MM.1S (cell line): ENCODE measurements around the gene PLCB1.

Source experiments
- DNase-seq: peaks from one replicate; pipeline ENCODE4 v3.0.0-alpha.2; 2015
- H2AFZ ChIP-seq: fragments of 300-600 bp; sonication (generic); 2 replicates; pipeline ENCODE4 v1.6.0; 2016; ENCODE audit warnings: antibody characterized with exemption, low read length
- H3F3A ChIP-seq: fragments of 300-600 bp; sonication (generic); 2 replicates; pipeline ENCODE4 v1.6.1; 2016; ENCODE audit warnings: mild to moderate bottlenecking, antibody characterized with exemption, low read length, moderate library complexity, mixed read lengths; ENCODE audit not compliant: insufficient read depth
- H3K27ac ChIP-seq: fragments of 300-600 bp; sonication (generic); 2 replicates; pipeline ENCODE4 v1.5.1; 2016; ENCODE audit warnings: mild to moderate bottlenecking, low read length
- H3K27me3 ChIP-seq: fragments of 300-600 bp; sonication (generic); replicated peaks from 2 replicates; pipeline ENCODE4 v1.6.0; 2016; ENCODE audit warnings: low read length; ENCODE audit not compliant: insufficient read depth
- H3K36me3 ChIP-seq: fragments of 300-600 bp; sonication (generic); replicated peaks from 2 replicates; pipeline ENCODE4 v1.6.1; 2016; ENCODE audit warnings: mild to moderate bottlenecking, low read length, mixed read lengths; ENCODE audit not compliant: insufficient read depth
- H3K4me1 ChIP-seq: fragments of 300-600 bp; sonication (generic); 2 replicates; pipeline ENCODE4 v1.6.1; 2016; ENCODE audit warnings: low read length, mixed read lengths
- H3K4me2 ChIP-seq: fragments of 300-600 bp; sonication (generic); 2 replicates; pipeline ENCODE4 v1.6.0; 2016; ENCODE audit warnings: low read depth, low read length
- H3K4me3 ChIP-seq: fragments of 300-600 bp; sonication (generic); 2 replicates; pipeline ENCODE4 v1.5.1; 2016; ENCODE audit warnings: low read length, mixed read lengths
- H3K79me2 ChIP-seq: fragments of 300-600 bp; sonication (generic); 2 replicates; pipeline ENCODE4 v1.6.1; 2016; ENCODE audit warnings: mixed run types, low read length, mixed read lengths
- H3K9ac ChIP-seq: fragments of 300-600 bp; sonication (generic); 2 replicates; pipeline ENCODE4 v1.6.1; 2016; ENCODE audit warnings: low read length, mixed read lengths
- H3K9me2 ChIP-seq: fragments of 300-600 bp; sonication (generic); replicated peaks from 2 replicates; pipeline ENCODE4 v1.6.1; 2016; ENCODE audit warnings: mild to moderate bottlenecking, low read length, mixed read lengths; ENCODE audit not compliant: insufficient read depth
- H3K9me3 ChIP-seq: fragments of 300-600 bp; sonication (generic); replicated peaks from 2 replicates; pipeline ENCODE4 v1.6.1; 2016; ENCODE audit warnings: mild to moderate bottlenecking, low read length, mixed read lengths; ENCODE audit not compliant: insufficient read depth
- H4K20me1 ChIP-seq: fragments of 300-600 bp; sonication (generic); 2 replicates; pipeline ENCODE4 v1.6.1; 2016; ENCODE audit warnings: mild to moderate bottlenecking, low read length, moderate library complexity, mixed read lengths; ENCODE audit not compliant: insufficient read depth
- EZH2 ChIP-seq: fragments of 300-600 bp; sonication (generic); optimal IDR thresholded peaks from 2 replicates; pipeline ENCODE3; 2017; ENCODE audit warnings: low read depth, mild to moderate bottlenecking, antibody characterized with exemption, low read length, mixed read lengths
- EZH2phosphoT487 ChIP-seq: fragments of 300-600 bp; sonication (generic); IDR thresholded peaks from 2 replicates; pipeline ENCODE4 v1.6.1; 2018; ENCODE audit warnings: antibody characterized with exemption, low read length
- TF ChIP-seq, protein P1 (sequence below): fragments of 300-600 bp; sonication (generic); IDR thresholded peaks from 2 replicates; pipeline ENCODE4 v1.5.1; 2016; ENCODE audit warnings: antibody characterized with exemption, low read length, mixed read lengths

PLCB1 gene

DNA sequence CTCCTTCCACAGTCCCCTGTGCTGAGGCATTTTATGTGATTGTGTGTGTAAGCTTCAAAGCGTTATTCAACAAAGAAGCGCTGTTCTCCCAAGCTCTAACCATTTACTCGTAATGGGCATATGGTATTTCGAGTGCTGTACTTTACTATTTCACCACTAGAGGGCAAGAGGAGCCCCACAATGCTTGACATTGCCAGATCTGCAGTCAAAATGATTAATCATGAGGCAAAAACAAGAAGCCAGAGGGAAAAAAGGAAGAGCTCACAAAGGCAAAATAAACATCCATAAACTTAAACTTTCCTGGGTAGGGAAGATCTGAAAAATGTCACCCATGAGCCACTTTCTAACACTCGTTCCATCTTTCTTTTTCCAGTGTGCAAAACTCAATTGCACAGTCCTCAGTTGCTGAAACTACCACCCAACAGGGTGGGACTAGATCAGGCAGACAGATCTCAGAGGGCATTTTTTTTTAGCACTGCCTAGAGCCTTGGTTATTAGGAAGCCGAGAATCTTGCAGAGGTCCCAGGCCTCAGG is 721.8 kb downstream of the PLCB1 start:
- Histone ChIP-seq H2AFZ (no peak overlapping the region), H4K20me1 (no peaks in the 10 kb centered on the region), H3K4me3 (no peak overlapping the region), H3K4me1 (no peaks in the 10 kb centered on the region), H3K27ac (no peak overlapping the region), H3K9me2 (no peaks in the 10 kb centered on the region), H3K9me3 (no peaks in the 10 kb centered on the region), H3K9ac (no peak overlapping the region), H3K79me2 (no peaks in the 10 kb centered on the region), H3K36me3 (no peaks in the 10 kb centered on the region), H3F3A (no peaks in the 10 kb centered on the region), H3K27me3 (no peaks in the 10 kb centered on the region), H3K4me2 (no peak overlapping the region)
- DNase-seq: peak; percentile 60
- TF ChIP-seq, protein P1, sequence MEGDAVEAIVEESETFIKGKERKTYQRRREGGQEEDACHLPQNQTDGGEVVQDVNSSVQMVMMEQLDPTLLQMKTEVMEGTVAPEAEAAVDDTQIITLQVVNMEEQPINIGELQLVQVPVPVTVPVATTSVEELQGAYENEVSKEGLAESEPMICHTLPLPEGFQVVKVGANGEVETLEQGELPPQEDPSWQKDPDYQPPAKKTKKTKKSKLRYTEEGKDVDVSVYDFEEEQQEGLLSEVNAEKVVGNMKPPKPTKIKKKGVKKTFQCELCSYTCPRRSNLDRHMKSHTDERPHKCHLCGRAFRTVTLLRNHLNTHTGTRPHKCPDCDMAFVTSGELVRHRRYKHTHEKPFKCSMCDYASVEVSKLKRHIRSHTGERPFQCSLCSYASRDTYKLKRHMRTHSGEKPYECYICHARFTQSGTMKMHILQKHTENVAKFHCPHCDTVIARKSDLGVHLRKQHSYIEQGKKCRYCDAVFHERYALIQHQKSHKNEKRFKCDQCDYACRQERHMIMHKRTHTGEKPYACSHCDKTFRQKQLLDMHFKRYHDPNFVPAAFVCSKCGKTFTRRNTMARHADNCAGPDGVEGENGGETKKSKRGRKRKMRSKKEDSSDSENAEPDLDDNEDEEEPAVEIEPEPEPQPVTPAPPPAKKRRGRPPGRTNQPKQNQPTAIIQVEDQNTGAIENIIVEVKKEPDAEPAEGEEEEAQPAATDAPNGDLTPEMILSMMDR: peak; percentile 81
- TF ChIP-seq EZH2: no peak

DNA sequence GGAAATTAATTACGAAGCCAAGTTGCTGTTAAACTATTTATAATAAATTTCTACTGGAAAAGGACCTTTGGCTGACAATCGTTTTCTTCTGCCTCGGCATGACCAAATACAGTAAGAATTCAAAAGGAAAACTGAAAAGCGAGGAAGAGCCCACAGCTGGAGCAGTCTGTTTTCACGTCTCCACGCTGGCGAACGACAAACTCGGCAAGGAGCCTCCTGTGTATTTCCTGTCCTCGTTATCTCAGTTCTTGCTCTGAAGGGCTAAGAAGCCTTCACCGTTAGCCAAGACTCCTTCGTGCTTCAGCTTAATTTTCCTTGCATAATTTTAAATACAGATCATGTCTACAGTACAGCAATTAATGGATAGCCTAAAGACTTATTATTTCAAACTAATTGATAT is 722.5 kb downstream of the PLCB1 start:
- Histone ChIP-seq H3K4me1 (no peaks in the 10 kb centered on the region), H3F3A (no peaks in the 10 kb centered on the region), H3K27ac (no peak overlapping the region), H3K9me3 (no peaks in the 10 kb centered on the region), H3K36me3 (no peaks in the 10 kb centered on the region), H3K4me3 (no peak overlapping the region), H3K79me2 (no peaks in the 10 kb centered on the region), H2AFZ (no peak overlapping the region), H4K20me1 (no peaks in the 10 kb centered on the region), H3K27me3 (no peaks in the 10 kb centered on the region), H3K4me2 (no peak overlapping the region), H3K9ac (no peak overlapping the region), H3K9me2 (no peaks in the 10 kb centered on the region)
- TF ChIP-seq, protein P1: no peak
- no peak for TF ChIP-seq EZH2
- no peak for DNase-seq

DNA sequence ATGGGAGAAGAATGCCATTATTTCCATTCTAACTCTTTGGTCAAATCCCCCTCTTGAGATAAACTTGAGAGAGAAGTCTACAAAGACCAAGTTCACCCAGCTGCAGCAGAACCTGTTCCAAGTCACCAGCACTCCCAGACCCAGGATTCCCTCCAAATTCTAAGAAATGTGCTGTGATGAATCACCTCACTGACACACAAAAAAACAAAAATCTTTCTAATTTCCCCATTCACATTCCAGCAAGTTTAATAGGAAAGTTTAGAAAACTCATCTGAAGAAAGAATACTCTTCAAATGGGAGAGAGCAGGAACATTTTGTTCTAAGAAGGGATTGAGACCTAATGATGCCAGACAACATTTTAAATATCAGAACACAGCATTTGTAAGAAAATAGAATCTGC is 723.2 kb downstream of the PLCB1 start:
- no peak overlapping the region for H3K4me2 ChIP-seq

More for the DNA sequence above, 723.2 kb downstream of the PLCB1 start:
- Histone ChIP-seq H3F3A (no peaks in the 10 kb centered on the region), H2AFZ (no peak overlapping the region), H3K27me3 (no peaks in the 10 kb centered on the region), H3K27ac (no peak overlapping the region), H3K4me1 (no peaks in the 10 kb centered on the region), H4K20me1 (no peaks in the 10 kb centered on the region), H3K9me3 (no peaks in the 10 kb centered on the region), H3K4me3 (no peak overlapping the region), H3K9me2 (no peaks in the 10 kb centered on the region), H3K36me3 (no peaks in the 10 kb centered on the region), H3K79me2 (no peaks in the 10 kb centered on the region), H3K9ac (no peak overlapping the region)
- DNase-seq: no peak
- TF ChIP-seq, protein P1: no peak
- TF ChIP-seq EZH2 (no peak), EZH2phosphoT487 (no peak)
